Fibroblast of lung (primary cell): Measurements from ENCODE around the gene ACBD7.

ENCODE experiments used
- EZH2 ChIP-seq: IDR thresholded peaks from 2 replicates; pipeline ENCODE4 v1.5.1; 2012; ENCODE audit warnings: low read length, control low read depth, mild to moderate bottlenecking; ENCODE audit errors: missing control alignments
- TF ChIP-seq, protein P1 (sequence below), 2 donors: IDR thresholded peaks in 1 of 2; conservative IDR thresholded peaks in 1 of 2; 1 replicate in 1 of 2; 2 replicates in 1 of 2; pipeline ENCODE4 v1.5.1; 2011 to 2012; ENCODE audit warnings: low read length in 2 of 2, control low read depth in 1 of 2, inconsistent platforms in 1 of 2, low read depth in 1 of 2, mild to moderate bottlenecking in 1 of 2

DNA sequence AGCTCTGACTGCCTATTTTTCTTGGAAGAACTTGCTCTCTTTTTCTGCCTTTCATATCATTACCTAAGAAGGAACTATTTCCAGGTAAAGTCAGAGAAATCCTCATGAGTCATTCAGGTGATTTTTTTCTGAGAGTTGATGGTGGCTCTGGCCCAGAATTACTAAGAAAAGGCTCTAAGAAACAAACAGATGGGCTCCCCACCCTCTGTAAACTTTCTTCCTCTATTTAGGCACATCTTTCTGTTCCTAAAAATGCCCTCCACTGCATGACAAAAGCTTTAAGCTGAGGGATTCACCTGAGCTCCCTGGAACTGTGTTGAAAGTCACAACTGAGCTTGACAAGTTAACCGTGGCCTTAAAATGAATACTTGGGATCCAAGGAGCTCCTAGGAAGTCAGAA, 43.2 kb downstream of the ACBD7 start:
- TF ChIP-seq EZH2 = no peak
- TF ChIP-seq, protein P1, sequence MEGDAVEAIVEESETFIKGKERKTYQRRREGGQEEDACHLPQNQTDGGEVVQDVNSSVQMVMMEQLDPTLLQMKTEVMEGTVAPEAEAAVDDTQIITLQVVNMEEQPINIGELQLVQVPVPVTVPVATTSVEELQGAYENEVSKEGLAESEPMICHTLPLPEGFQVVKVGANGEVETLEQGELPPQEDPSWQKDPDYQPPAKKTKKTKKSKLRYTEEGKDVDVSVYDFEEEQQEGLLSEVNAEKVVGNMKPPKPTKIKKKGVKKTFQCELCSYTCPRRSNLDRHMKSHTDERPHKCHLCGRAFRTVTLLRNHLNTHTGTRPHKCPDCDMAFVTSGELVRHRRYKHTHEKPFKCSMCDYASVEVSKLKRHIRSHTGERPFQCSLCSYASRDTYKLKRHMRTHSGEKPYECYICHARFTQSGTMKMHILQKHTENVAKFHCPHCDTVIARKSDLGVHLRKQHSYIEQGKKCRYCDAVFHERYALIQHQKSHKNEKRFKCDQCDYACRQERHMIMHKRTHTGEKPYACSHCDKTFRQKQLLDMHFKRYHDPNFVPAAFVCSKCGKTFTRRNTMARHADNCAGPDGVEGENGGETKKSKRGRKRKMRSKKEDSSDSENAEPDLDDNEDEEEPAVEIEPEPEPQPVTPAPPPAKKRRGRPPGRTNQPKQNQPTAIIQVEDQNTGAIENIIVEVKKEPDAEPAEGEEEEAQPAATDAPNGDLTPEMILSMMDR (conservative IDR thresholded peaks at IDR 0.05 in 1 of 2, IDR thresholded peaks at IDR 0.05 in 1 of 2; ENCODE audit: low read depth in 1 of 2, low read length in 2 of 2) = no peak
